ENCODE data around the gene RIOX2. TPM values are rescaled to one million over a fixed set of nuclear protein-coding genes. Genes with fewer than 3 reads are reported as not detected.

RIOX2 gene
- total RNA-seq, 1 donor from 2014 or later: 12.3 TPM

DNA sequence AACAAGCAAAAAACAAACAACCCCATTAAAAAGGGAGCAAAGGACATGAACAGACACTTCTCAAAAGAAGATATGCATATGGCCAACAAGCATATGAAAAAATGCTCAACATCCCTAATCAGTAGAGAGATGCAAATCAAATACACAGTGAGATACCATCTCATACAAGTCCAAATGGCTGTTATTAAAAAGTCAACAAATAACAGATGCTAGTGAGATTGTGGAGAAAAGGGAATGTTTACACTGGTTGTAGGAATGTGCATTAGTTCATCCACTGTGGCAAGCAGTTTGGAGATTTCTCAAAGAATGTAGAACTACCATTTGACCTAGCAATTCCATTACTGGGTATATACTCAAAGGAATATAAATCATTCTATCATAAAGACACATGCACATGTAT is 44.5 kb downstream of the RIOX2 start:
- DNase-seq: no peak
- H3K27me3 Mint-ChIP-seq (ENCODE audit: unreplicated experiment): peaks cover 6% of the 10 kb centered on the region
- no peak overlapping the region for H3K4me3 Mint-ChIP-seq (ENCODE audit: unreplicated experiment)
- peaks cover 5% of the 10 kb centered on the region for H3K9me3 Mint-ChIP-seq (ENCODE audit: unreplicated experiment)
- H3K4me1 Mint-ChIP-seq (ENCODE audit: low read depth, unreplicated experiment): peaks cover 12% of the 10 kb centered on the region
- TF ChIP-seq, protein P1, sequence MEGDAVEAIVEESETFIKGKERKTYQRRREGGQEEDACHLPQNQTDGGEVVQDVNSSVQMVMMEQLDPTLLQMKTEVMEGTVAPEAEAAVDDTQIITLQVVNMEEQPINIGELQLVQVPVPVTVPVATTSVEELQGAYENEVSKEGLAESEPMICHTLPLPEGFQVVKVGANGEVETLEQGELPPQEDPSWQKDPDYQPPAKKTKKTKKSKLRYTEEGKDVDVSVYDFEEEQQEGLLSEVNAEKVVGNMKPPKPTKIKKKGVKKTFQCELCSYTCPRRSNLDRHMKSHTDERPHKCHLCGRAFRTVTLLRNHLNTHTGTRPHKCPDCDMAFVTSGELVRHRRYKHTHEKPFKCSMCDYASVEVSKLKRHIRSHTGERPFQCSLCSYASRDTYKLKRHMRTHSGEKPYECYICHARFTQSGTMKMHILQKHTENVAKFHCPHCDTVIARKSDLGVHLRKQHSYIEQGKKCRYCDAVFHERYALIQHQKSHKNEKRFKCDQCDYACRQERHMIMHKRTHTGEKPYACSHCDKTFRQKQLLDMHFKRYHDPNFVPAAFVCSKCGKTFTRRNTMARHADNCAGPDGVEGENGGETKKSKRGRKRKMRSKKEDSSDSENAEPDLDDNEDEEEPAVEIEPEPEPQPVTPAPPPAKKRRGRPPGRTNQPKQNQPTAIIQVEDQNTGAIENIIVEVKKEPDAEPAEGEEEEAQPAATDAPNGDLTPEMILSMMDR (IDR thresholded peaks at IDR 0.05; ENCODE audit: partially characterized antibody, unreplicated experiment): no peak
- H3K36me3 Mint-ChIP-seq (ENCODE audit: unreplicated experiment): peaks cover 32% of the 10 kb centered on the region
- no peak overlapping the region for H3K27ac Mint-ChIP-seq (ENCODE audit: unreplicated experiment)

GRCh38 chr3:97917813-97918536 is 54.3 kb downstream of the RIOX2 start:
- Mint-ChIP-seq H3K27me3 (ENCODE audit: unreplicated experiment) (no peaks in the 10 kb centered on the region), H3K4me3 (ENCODE audit: unreplicated experiment) (no peak overlapping the region), H3K9me3 (ENCODE audit: unreplicated experiment) (peaks cover 2% of the 10 kb centered on the region), H3K36me3 (ENCODE audit: unreplicated experiment) (peaks cover 23% of the 10 kb centered on the region), H3K4me1 (ENCODE audit: low read depth, unreplicated experiment) (peaks cover 2% of the 10 kb centered on the region), H3K27ac (ENCODE audit: unreplicated experiment) (no peak overlapping the region)
- DNase-seq: no peak
- TF ChIP-seq, protein P1 (IDR thresholded peaks at IDR 0.05; ENCODE audit: partially characterized antibody, unreplicated experiment): no peak

DNA sequence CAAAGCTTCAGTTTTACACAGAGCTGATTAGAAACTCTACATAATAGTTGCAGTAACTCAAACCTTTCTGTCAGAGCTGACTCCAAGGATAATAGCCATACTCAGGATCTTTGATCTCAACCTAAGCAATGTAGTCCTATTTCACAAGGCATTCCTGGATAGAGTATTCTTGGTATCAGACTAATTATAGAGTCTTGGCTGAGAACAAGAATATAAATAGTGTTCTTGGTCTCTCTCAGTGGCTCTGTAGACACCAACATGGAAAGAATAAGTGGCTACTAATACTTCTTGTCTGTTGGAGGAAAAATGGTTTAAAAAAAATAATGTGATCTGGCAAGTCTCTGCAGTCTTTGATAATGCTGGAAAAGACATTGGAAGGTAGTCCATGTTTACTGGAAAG is 55.7 kb downstream of the RIOX2 start:
- TF ChIP-seq, protein P1 (IDR thresholded peaks at IDR 0.05; ENCODE audit: partially characterized antibody, unreplicated experiment): no peak
- no peak for DNase-seq
- Mint-ChIP-seq H3K27me3 (ENCODE audit: unreplicated experiment) (no peaks in the 10 kb centered on the region), H3K36me3 (ENCODE audit: unreplicated experiment) (peaks cover 16% of the 10 kb centered on the region), H3K4me1 (ENCODE audit: low read depth, unreplicated experiment) (peaks cover 3% of the 10 kb centered on the region), H3K4me3 (ENCODE audit: unreplicated experiment) (no peak overlapping the region), H3K9me3 (ENCODE audit: unreplicated experiment) (peaks cover 2% of the 10 kb centered on the region), H3K27ac (ENCODE audit: unreplicated experiment) (no peak overlapping the region)

DNA sequence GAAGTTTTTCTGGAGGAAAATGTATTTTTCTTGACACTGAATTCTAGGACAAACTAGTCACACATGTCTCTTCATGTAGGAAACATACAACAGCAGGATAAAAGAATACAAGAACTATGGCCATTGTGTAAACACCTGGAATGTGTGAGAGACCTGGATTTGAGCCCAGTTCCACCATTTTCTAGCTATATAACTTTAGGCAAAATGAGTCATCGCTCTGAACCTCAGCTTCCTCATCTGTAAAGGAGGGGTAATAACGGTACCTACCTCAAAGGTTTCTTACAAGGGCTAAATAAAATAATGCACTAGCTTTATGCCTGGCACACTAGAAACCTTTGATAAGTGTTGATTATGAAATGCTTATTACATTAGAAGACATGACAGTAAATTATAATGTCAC is 57.8 kb downstream of the RIOX2 start:
- peaks cover 14% of the 10 kb centered on the region for H3K36me3 Mint-ChIP-seq (ENCODE audit: unreplicated experiment)

GRCh38 chr3:97911459-97911858 is 60.8 kb downstream of the RIOX2 start:
- TF ChIP-seq, protein P1 (IDR thresholded peaks at IDR 0.05; ENCODE audit: partially characterized antibody, unreplicated experiment): no peak
- no peak for DNase-seq
- peaks cover 13% of the 10 kb centered on the region for H3K4me1 Mint-ChIP-seq (ENCODE audit: low read depth, unreplicated experiment)
- no peak overlapping the region for H3K4me3 Mint-ChIP-seq (ENCODE audit: unreplicated experiment)
- H3K27me3 Mint-ChIP-seq (ENCODE audit: unreplicated experiment): peaks cover 2% of the 10 kb centered on the region
- no peaks in the 10 kb centered on the region for H3K36me3 Mint-ChIP-seq (ENCODE audit: unreplicated experiment)
- no peaks in the 10 kb centered on the region for H3K9me3 Mint-ChIP-seq (ENCODE audit: unreplicated experiment)
- H3K27ac Mint-ChIP-seq (ENCODE audit: unreplicated experiment): peak overlapping the region; percentile 69

More for the DNA sequence above, 57.8 kb downstream of the RIOX2 start:
- H3K27ac Mint-ChIP-seq (ENCODE audit: unreplicated experiment): no peak overlapping the region
- H3K27me3 Mint-ChIP-seq (ENCODE audit: unreplicated experiment): no peaks in the 10 kb centered on the region
- no peak for DNase-seq
- H3K9me3 Mint-ChIP-seq (ENCODE audit: unreplicated experiment): peaks cover 2% of the 10 kb centered on the region
- no peak overlapping the region for H3K4me3 Mint-ChIP-seq (ENCODE audit: unreplicated experiment)
- peaks cover 13% of the 10 kb centered on the region for H3K4me1 Mint-ChIP-seq (ENCODE audit: low read depth, unreplicated experiment)
- TF ChIP-seq, protein P1 (IDR thresholded peaks at IDR 0.05; ENCODE audit: partially characterized antibody, unreplicated experiment): no peak
